ENCODE measurements around the gene SEMA6D. TPM values are rescaled to one million over a fixed set of nuclear protein-coding genes. Genes with fewer than 3 reads are reported as not detected.

The SEMA6D gene
- total RNA-seq, 1 donor from 2014 or later = 4.0 TPM

DNA sequence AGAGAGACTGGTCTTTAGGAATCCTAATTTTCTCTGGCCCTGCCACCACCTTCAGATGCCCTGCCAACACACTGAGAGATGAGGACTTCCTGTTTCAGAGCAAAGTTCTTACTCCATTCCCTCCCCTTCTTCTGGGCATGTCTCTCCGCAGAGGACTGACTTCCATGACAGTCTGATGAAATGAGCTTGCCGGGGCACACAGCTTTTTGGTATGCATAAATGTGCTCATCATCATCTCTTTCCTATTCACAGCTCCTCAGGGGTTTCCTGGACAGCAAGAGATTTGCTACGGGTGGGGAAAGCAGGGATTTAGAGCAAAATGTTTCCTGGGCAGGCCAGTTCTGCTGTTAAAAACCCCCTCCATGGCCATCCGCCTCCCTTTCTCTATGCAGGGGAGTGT, 27.6 kb upstream of the SEMA6D start:
- no peak for DNase-seq (ENCODE audit: low spot score in 2 of 2)
- Histone ChIP-seq H3K4me3 (no peak overlapping the region), H3K27me3 (no peaks in the 10 kb centered on the region), H3K9me3 (no peaks in the 10 kb centered on the region), H3K27ac (no peak overlapping the region), H3K4me1 (no peaks in the 10 kb centered on the region), H3K36me3 (no peaks in the 10 kb centered on the region)
- TF ChIP-seq, protein P1, sequence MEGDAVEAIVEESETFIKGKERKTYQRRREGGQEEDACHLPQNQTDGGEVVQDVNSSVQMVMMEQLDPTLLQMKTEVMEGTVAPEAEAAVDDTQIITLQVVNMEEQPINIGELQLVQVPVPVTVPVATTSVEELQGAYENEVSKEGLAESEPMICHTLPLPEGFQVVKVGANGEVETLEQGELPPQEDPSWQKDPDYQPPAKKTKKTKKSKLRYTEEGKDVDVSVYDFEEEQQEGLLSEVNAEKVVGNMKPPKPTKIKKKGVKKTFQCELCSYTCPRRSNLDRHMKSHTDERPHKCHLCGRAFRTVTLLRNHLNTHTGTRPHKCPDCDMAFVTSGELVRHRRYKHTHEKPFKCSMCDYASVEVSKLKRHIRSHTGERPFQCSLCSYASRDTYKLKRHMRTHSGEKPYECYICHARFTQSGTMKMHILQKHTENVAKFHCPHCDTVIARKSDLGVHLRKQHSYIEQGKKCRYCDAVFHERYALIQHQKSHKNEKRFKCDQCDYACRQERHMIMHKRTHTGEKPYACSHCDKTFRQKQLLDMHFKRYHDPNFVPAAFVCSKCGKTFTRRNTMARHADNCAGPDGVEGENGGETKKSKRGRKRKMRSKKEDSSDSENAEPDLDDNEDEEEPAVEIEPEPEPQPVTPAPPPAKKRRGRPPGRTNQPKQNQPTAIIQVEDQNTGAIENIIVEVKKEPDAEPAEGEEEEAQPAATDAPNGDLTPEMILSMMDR (IDR thresholded peaks at IDR 0.05) = no peak
- intact Hi-C loops (cut with DNase I) = no loop called here

DNA sequence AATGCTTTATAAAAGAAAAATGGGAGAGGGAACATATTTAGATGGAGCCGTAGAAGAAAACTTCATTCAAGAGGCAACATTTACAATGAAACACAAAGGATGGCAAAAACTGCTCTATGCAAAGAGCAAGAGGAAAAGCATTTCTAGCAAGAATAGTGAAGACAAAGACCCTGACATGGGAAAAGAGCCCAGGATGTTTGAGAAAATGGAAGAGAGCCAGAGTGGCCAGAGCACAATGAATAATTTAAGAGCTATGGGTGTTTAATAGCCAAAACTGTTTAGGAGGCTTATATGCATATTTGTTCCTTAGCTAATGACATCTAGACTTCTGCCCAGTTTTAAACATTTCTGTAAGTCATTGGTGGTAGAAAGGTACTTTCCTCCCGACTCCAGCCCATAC, 25.4 kb upstream of the SEMA6D start:
- intact Hi-C loops (cut with DNase I) = no loop called here
- DNase-seq (ENCODE audit: low spot score in 2 of 2) = no peak
- Histone ChIP-seq H3K9me3 (no peaks in the 10 kb centered on the region), H3K36me3 (no peaks in the 10 kb centered on the region), H3K4me3 (no peak overlapping the region), H3K4me1 (no peaks in the 10 kb centered on the region), H3K27me3 (no peaks in the 10 kb centered on the region), H3K27ac (no peak overlapping the region)
- TF ChIP-seq, protein P1 (IDR thresholded peaks at IDR 0.05) = no peak

DNA sequence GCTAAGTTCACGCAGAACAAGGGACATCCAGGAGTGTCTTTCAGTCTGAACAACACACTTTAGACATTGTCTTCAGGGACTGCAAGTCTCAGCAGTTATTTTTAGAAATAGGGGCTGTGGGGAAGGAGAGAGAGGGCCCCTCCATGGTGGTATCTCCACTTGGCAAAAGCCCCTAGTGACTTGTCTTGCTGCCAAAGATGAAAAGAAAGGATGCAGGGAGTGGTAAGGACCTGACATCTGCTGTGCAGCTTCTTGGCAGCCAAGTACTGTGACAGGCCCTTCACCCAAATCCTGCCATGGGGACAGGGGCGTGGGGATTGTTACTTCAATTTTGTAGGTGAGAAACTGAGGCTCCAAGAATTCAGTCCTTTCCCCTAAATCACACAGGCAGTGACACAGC, 21.0 kb upstream of the SEMA6D start:
- intact Hi-C loops (cut with DNase I) = no loop called here
- no peak for DNase-seq (ENCODE audit: low spot score in 2 of 2)

DNA sequence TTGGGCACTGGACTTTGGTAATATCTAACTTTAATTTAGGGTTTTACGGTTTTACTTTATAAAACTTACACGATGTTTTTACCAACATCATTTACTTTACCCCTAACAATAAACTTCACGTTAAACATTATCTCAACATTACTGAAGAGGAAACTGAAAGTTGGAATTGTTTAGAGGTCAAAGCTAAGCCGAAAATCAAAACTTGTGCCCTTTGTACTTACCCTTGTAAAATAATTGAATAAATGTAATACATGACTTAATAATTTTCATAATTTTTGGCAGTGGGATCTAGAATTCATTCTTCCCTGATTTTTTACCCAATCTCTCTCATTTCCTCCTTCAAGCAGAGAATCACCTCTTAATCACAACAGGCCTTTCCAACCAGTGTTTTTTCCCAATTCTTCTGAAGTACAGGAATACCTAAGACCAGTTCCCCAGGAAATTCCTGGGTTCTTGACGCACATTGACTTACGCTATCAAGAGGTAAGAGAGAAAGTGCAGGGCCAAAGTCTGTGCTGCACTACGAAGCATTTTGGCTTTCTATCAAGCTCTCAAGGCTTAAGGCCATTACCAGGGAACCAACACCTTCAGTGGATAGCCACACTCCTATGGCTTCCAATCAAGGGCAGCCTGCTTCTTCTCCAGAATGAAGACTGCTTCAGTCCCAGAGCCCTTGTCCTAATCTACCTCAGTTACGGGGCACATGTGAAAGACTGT, 11.9 kb upstream of the SEMA6D start:
- TF ChIP-seq, protein P1 (IDR thresholded peaks at IDR 0.05) = no peak
- intact Hi-C loops (cut with DNase I) = no loop called here
- Histone ChIP-seq H3K36me3 (no peaks in the 10 kb centered on the region), H3K4me3 (no peak overlapping the region), H3K9me3 (no peaks in the 10 kb centered on the region), H3K27me3 (no peaks in the 10 kb centered on the region), H3K27ac (no peak overlapping the region), H3K4me1 (no peaks in the 10 kb centered on the region)
- DNase-seq (ENCODE audit: low spot score in 2 of 2) = no peak

More for the DNA sequence above, 21.0 kb upstream of the SEMA6D start:
- no peak overlapping the region for H3K27ac ChIP-seq
- H3K4me1 ChIP-seq = no peaks in the 10 kb centered on the region
- no peaks in the 10 kb centered on the region for H3K27me3 ChIP-seq
- H3K9me3 ChIP-seq = no peaks in the 10 kb centered on the region
- no peaks in the 10 kb centered on the region for H3K36me3 ChIP-seq
- TF ChIP-seq, protein P1 (IDR thresholded peaks at IDR 0.05) = no peak
- no peak overlapping the region for H3K4me3 ChIP-seq

DNA sequence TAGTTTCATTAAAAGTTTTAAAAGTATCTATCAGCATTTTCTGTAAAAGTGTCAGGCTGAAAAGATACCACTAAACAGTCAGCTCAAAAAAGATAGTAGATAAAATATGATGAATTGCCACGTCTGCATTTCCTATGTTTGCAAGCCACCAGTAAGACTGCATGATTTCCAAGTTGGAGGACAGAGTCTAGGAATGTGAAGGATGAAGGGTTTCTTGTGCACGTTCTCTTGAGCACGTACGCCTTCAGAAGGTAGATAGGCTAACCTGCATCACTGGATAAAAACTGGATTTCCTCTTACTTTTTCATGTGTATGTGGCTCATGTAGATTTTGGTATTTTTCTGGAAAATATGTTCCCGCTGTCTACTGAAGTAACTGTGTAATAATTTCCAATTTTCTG, 9.9 kb upstream of the SEMA6D start:
- H3K27ac ChIP-seq = no peak overlapping the region
- intact Hi-C loops (cut with DNase I) = no loop called here
- TF ChIP-seq, protein P1 (IDR thresholded peaks at IDR 0.05) = no peak

More for the DNA sequence above, 9.9 kb upstream of the SEMA6D start:
- no peak for DNase-seq (ENCODE audit: low spot score in 2 of 2)
- no peaks in the 10 kb centered on the region for H3K36me3 ChIP-seq
- H3K4me3 ChIP-seq = no peak overlapping the region
- H3K27me3 ChIP-seq = no peaks in the 10 kb centered on the region
- H3K9me3 ChIP-seq = no peaks in the 10 kb centered on the region
- no peaks in the 10 kb centered on the region for H3K4me1 ChIP-seq
